ENCODE measurements around the gene SSBP1.

- TF ChIP-seq CTCF (IDR thresholded peaks at IDR 0.05; ENCODE audit: low read length) = no peak
- no peak for TF ChIP-seq EZH2 (IDR thresholded peaks at IDR 0.05; ENCODE audit: borderline replicate concordance, low read length)
These were observed 29.8 kb upstream of the SSBP1 start, which contains the start of gene WEE2 for GRCh38 chr7:141708351-141708750.

Data from OCI-LY1 (cell line).